22Rv1 (cell line): ENCODE data around the gene SLC29A3.

ENCODE experiments used
- ZFX ChIP-seq: fragments of 450-650 bp; IDR thresholded peaks from 2 replicates; pipeline ENCODE4 v1.6.1; 2017; ENCODE audit warnings: antibody characterized with exemption, borderline replicate concordance
- TF ChIP-seq, protein P1 (sequence below): fragments of 450-650 bp; IDR thresholded peaks from 2 replicates; pipeline ENCODE4 v1.5.1; 2017; ENCODE audit warnings: mild to moderate bottlenecking

DNA sequence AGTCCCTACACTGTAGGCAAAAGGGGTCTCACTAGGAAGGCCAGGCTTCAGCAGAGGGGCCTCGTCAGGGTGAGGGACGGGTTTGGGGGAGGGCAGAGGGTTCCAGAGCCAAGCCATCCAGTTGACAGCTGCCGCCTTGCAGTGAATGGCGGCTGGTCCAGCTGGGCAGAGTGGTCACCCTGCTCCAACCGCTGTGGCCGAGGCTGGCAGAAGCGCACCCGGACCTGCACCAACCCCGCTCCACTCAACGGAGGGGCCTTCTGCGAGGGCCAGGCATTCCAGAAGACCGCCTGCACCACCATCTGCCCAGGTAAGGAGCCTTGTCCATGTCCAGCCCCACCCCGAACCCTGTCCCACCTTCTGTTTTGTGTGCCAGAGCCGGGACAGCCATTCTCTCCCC is 31.6 kb upstream of the SLC29A3 start:
- TF ChIP-seq, protein P1, sequence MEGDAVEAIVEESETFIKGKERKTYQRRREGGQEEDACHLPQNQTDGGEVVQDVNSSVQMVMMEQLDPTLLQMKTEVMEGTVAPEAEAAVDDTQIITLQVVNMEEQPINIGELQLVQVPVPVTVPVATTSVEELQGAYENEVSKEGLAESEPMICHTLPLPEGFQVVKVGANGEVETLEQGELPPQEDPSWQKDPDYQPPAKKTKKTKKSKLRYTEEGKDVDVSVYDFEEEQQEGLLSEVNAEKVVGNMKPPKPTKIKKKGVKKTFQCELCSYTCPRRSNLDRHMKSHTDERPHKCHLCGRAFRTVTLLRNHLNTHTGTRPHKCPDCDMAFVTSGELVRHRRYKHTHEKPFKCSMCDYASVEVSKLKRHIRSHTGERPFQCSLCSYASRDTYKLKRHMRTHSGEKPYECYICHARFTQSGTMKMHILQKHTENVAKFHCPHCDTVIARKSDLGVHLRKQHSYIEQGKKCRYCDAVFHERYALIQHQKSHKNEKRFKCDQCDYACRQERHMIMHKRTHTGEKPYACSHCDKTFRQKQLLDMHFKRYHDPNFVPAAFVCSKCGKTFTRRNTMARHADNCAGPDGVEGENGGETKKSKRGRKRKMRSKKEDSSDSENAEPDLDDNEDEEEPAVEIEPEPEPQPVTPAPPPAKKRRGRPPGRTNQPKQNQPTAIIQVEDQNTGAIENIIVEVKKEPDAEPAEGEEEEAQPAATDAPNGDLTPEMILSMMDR, result no peak
- no peak for TF ChIP-seq ZFX
